Fibroblast of mammary gland (primary cell): ENCODE data around the gene ERCC4.
A peak's percentile ranks its signal among the peaks of the same experiment; 100 is the strongest.

Source experiments
- DNase-seq: peaks from one replicate; pipeline ENCODE4 v3.0.0-alpha.2; 2010; ENCODE audit warnings: low read depth
- H3K4me3 ChIP-seq: 2 replicates; pipeline ENCODE4 v1.5.1; 2011; ENCODE audit warnings: low read depth, mild to moderate bottlenecking, low read length, moderate library complexity; ENCODE audit not compliant: control insufficient read depth
- CTCF ChIP-seq: conservative IDR thresholded peaks from 2 replicates; pipeline ENCODE4 v1.5.1; 2011; ENCODE audit warnings: low read depth, low read length, inconsistent platforms; ENCODE audit not compliant: control insufficient read depth, insufficient read depth

The ERCC4 gene

DNA sequence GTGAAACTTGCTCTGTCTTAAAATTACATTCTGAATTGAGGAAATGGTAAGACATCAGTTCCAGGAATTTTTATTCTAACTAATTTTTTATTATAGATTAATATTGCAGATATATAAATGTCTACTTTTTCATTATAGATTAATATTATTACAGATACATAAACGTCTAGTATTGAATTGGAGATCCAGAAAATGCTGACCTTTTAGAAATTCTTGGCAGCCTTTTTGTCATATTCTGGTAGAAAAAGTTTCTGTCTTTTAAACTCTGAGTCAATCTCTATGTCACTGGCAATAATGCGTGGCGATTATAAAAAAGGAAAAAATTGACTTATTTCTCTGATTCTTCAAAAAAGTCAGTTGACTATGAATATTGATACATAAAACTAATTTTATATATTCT is 8.7 kb downstream of the ERCC4 start:
- TF ChIP-seq CTCF, result no peak
- DNase-seq, result no peak
- H3K4me3 ChIP-seq, result no peak overlapping the region

DNA sequence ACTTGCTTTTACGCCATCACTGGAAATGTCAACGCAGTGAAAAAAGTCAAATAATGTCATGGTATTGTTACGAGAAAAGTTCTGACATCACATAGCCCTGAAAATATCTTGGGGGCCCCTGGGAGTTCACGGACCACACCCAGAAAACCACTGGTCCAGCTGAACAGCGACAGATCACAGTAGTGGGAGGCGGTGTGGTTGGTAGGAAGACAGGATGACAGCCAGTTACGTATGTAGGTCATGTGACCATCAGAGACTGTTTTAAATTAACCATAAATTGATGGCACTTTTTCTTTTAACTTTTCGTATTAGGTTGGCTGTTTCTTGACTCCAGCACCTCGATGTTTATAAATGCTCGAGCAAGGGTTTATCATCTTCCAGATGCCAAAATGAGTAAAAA is 11.9 kb downstream of the ERCC4 start:
- no peak for TF ChIP-seq CTCF
- no peak overlapping the region for H3K4me3 ChIP-seq
- DNase-seq, result peak; percentile 65

GRCh38 chr16:13935408-13935807 is 15.5 kb downstream of the ERCC4 start:
- DNase-seq, result no peak
- no peak overlapping the region for H3K4me3 ChIP-seq
- peak; percentile 63 for TF ChIP-seq CTCF

- H3K4me3 ChIP-seq, result no peak overlapping the region
- TF ChIP-seq CTCF, result no peak
- no peak for DNase-seq
Measured at GRCh38 chr16:13936155-13936554, 16.2 kb downstream of the ERCC4 start.

- no peak overlapping the region for H3K4me3 ChIP-seq
- no peak for TF ChIP-seq CTCF
- DNase-seq, result peak; percentile 87
Measured at GRCh38 chr16:13936596-13937081, 16.7 kb downstream of the ERCC4 start.

DNA sequence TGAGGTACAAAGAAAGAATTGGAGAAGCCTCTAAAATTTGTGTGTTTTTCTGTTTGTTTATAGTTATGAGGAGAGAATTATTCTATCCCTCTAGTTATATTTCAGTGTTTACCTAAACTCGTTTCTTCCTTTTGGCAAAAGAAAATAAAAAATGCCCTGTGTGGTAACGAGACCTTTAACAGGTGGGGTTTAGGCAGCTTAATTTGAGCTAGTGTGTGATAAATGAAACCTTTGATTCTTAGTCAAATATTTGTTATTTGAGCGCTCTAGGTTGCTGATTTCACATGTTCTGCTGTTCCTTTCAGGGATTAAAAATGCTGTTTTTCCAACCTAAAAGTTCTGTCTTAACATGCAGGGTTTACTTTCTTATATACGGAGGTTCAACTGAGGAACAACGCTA is 17.5 kb downstream of the ERCC4 start:
- no peak overlapping the region for H3K4me3 ChIP-seq
- no peak for DNase-seq
- no peak for TF ChIP-seq CTCF

DNA sequence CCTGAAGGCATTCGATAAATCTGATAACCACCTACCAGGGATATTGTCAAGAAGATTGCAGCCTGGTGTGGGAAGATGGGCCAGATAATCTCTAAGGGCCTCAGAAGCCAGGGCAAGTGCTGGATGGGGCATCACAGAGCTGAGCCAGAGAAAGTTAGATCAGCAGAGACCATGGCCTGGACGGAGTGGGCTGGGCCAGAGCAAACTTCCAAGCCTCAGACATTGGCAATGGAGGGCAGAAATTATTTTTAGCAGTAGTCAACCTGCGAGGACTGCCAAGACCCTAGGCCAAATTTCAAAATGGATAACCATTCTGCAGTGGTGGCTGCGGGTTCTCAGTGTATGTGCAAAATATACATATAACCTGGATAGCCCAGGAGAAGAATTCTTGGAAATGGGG is 18.5 kb downstream of the ERCC4 start:
- DNase-seq, result no peak
- H3K4me3 ChIP-seq, result no peak overlapping the region
- TF ChIP-seq CTCF, result no peak
